Fibroblast of skin of right quadriceps (primary cell): Measurements from ENCODE around the gene TRAF2.

Source experiments
- DNase-seq: peaks from one replicate; pipeline ENCODE4 v3.0.0-alpha.2; 2013

The TRAF2 gene

GRCh38 chr9:136939996-136940525 is 53.7 kb downstream of the TRAF2 start:
- DNase-seq, result no peak

GRCh38 chr9:136940526-136941230 is 54.4 kb downstream of the TRAF2 start:
- no peak for DNase-seq

DNA sequence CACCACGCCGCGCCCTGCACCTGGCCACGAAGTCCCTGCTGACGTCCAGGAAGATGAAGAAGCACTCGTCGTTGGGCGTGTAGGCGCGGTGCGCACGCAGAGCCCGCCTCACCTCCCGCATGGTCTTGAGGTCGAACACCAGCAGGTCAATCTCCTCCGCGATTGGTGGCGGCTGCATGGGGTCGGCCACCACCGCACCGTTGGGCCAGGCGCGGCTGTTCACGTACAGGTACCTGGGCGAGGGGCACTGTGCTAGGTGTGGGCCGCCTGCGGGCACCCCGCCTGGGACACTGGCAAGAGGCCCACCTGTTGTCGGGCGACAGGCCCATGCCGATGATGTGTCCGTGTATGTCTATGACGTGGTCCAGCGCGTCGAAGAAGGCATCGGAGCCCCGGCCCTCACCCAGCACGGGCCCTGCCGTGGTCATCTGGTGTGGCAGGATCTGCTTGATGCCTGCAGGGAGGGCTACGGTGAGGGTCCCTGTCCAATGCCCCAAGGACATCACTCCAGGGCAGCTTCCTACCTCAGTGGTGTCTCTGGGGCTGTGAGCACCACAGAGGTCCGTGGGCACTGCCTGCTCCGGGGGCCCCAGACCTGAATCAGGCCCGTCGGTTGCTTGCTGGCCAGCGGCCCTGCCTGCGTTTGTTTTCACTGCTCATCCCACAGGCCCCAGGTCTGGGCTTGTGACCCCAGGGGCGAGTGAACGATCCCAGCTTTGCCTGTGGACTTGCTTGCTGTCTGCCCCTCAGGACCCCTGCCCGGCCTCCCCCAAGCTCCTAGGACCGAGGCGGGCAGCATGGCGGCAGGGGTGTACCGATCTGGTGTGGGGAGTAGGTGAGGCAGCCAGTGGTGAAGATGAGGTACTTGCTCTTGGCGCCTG is 55.2 kb downstream of the TRAF2 start:
- DNase-seq, result no peak

DNA sequence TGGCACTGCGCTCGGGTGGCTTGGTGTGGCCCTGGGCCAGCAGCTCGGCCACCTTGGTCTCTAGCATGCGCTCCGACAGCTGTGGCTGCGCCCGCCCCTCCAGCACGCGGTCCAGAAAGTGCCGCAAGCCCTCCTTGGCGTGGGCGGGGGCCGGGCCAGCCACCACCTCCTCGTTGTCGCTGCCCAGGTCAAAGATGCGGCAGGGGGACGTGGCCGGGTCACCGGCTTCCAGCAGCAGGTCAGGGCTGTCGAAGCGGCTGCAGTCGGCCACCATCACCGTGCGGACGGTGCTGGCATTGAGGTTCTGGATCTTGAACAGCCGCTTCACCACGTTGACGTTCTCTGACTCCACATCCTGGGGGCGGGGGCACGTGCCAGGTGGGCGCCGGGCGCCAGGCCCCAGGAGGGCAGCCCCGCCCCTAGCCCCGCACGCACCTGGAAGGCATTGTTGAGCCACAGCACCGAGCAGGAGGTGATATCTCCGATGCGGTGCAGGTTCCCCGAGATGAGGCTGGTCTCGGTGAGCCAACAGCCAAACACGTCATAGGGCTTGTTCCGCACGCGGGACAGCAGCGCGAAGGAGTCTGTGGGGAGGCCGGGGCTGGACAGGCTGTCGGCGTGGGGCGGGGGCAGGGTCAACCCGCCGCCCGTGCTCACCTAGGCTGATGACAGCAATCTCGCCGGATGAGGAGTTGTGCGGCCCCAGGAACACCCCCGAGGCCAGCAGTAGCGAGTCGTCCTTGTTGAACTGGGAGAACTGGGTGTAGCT is 56.0 kb downstream of the TRAF2 start:
- DNase-seq, result no peak

- DNase-seq, result no peak
Measured at GRCh38 chr9:136942881-136943230, 56.5 kb downstream of the TRAF2 start.

GRCh38 chr9:136943291-136944211 is 57.2 kb downstream of the TRAF2 start:
- DNase-seq, result peak; percentile 13

GRCh38 chr9:136944212-136944518 is 57.8 kb downstream of the TRAF2 start:
- DNase-seq, result peak; percentile 50

- DNase-seq, result peak; percentile 93
Measured at GRCh38 chr9:136944519-136945332, 58.4 kb downstream of the TRAF2 start, which contains the start of the genes C8G and FBXW5. TSS of gene C8G (plus strand) at chr9:136945243. CDS start at chr9:136945321, 78 bp downstream. TSS of gene FBXW5 (minus strand) at chr9:136944738. CDS start at chr9:136944083, 655 bp downstream.

DNA sequence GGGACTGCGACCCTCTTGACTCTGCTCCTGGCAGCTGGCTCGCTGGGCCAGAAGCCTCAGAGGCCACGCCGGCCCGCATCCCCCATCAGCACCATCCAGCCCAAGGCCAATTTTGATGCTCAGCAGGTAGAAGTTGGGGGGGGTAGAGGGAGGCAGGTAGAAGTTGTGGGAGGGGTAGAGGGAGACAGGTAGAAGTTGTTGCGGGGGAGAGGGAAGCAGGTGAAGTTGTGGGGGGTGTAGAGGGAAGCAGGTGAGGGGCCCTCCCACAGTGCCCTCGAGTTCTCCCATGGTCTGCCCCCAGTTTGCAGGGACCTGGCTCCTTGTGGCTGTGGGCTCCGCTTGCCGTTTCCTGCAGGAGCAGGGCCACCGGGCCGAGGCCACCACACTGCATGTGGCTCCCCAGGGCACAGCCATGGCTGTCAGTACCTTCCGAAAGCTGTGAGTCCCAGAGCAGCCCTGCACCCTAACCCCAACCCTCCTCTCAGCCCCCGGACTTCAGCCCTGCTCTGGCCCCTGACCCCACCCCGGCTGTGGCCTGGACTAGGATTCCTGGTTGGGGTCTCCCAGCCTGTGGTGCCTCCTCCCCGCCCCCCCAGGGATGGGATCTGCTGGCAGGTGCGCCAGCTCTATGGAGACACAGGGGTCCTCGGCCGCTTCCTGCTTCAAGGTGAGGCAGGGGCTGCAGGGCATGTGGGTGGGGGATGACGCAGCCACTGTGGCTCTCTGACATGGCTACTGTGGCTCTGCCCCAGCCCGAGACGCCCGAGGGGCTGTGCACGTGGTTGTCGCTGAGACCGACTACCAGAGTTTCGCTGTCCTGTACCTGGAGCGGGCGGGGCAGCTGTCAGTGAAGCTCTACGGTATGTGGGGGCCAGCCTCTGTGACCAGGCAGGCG is 59.3 kb downstream of the TRAF2 start:
- DNase-seq, result no peak

- no peak for DNase-seq
Measured at GRCh38 chr9:136946228-136947027, 60.1 kb downstream of the TRAF2 start.

- no peak for DNase-seq
Measured at GRCh38 chr9:136947028-136947891, 60.9 kb downstream of the TRAF2 start.

DNA sequence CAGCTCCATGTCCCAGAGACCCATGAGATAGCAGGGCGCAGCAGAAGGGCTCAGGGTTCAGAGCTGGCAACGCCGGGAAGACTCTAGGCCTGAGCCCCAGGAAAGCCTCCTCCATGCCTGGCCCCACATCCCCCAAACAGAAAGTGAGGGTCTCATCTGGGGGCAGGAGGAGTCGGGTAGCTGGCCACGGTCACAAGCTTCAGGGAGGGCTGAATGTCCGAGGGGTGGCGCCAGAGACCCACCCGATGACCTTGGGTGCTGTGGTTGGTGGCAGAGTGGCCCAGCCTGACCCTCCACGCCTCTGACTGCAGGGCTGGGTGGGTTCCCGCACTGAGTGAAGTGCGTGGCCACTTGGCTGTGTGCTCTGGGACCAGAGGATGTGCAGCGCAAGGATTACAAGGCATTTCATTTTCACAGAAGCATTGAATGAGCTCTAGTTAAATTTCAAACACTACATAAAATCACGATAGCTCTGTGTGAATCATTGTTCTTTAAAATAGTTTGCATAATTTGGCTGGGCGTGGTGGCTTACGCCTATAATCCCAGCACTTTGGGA is 61.7 kb downstream of the TRAF2 start:
- DNase-seq, result peak; percentile 17

DNA sequence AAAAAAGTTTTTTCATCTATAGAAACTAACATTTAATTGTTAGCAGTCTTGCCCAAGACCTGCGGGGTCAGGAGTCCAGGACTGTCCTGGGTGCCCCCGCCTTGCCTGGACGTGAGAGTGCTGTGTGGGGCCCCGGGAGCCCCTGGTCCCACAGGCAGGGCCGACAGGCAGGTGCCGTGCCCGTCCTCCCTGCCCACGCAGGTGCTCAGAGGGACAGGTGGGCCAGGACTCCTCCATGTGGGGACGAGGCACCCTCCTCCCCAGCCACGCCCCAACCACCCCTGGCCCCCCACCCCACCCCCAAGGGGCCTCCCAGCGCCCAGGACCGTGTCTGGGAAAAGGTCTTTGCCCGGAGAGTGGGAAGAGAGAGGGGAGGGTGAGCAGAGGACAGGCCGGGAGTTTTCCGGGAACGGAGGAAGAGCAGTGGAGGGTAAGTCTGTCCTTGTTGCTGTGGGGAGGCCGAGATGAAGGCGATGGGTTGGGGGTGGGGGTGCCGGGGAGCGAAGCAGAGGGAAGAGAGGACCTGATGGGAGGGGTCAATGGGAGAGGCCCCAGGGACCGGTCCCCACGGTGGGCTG is 63.0 kb downstream of the TRAF2 start:
- no peak for DNase-seq

DNA sequence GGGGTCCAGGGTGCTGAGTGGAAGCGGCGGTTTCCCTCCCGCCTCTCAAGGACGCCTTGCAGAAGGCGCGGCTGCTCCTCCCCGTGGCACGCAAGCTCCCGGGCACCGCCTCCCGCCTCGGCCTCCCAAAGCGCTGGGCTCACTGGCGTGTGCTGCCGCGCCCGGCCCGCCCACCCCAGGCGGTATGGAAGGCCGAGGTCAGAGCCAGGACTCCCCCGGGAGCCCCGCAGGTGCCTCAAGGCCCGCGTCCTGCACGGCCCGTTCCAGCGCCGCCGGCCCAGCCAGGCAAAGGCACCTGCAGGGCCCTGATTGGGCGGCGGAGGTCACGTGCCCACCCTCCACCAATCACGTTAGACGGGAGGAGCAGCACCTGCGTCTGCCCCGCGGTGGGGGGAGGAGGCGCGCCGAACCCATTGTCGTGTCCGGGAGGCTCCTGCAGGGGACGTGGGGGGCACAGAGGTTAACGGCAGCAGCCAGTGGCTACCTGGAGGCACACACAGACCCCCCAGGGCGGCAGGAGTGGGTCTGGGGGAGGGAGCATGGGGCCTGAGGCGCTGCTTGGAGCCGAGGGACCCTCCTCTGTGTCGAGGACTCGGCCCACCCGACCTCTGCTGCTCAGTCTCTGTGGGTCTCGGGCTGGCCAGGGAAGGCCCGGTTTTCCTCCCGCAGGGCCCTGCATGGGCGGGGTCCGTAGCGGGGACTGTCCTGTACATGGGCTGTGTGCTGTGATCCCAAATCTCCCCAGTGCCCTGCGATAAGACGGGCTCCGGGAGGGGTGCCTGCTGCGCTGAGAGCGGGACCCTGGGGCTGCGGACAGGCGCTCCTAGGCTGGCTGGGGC is 63.7 kb downstream of the TRAF2 start:
- DNase-seq, result peak; percentile 74

DNA sequence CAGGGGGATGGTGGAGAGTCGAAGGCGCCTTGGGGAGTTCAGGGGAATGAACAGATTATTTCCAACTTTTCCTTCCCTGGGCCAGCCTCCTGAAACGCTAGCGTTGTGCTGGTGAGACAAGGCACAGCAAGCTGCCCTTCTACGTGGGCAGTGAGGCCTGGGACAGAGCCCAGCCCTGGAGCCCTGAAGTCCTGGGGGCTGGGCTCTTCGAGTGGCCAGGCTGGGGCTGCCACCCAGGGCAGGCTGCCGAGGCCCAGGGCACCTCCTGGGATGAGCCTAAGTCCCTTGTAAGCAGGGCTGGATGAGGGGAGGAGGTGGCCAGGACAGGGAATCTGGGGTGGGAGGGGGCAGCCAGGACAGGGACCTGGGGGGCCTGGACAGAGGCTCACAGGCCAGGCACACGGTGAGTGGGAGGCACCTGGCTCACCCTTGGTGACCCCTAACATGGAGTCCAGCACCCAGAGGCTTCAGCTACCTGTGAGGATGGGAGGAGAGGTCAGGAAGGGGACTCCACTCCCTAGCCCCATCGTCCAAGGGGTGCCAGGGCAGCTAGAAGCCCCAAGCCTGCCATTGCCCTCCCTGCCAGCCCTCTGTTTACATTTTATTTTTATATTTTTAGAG is 64.5 kb downstream of the TRAF2 start:
- no peak for DNase-seq
